ENCODE data around the gene NGFR.

Gene NGFR

GRCh38 chr17:49515196-49515770, 20.2 kb downstream of the NGFR start:
- DNase-seq (ENCODE audit: low read depth, low spot score): peak; percentile 98

- DNase-seq (ENCODE audit: low read depth, low spot score): peak; percentile 13
Observed at GRCh38 chr17:49516180-49516579, 21.1 kb downstream of the NGFR start.

- DNase-seq (ENCODE audit: low read depth, low spot score): no peak
Observed at GRCh38 chr17:49518346-49519078, 23.4 kb downstream of the NGFR start.

- DNase-seq (ENCODE audit: low read depth, low spot score): no peak
Observed at GRCh38 chr17:49519781-49520180, 24.7 kb downstream of the NGFR start.

- DNase-seq (ENCODE audit: low read depth, low spot score): no peak
Observed at GRCh38 chr17:49520386-49521087, 25.4 kb downstream of the NGFR start.

GRCh38 chr17:49521088-49521450, 26.0 kb downstream of the NGFR start:
- no peak for DNase-seq (ENCODE audit: low read depth, low spot score)

- no peak for DNase-seq (ENCODE audit: low read depth, low spot score)
Observed at GRCh38 chr17:49521471-49522356, 26.6 kb downstream of the NGFR start.

GRCh38 chr17:49522357-49522890, 27.3 kb downstream of the NGFR start:
- no peak for DNase-seq (ENCODE audit: low read depth, low spot score)

- no peak for DNase-seq (ENCODE audit: low read depth, low spot score)
Observed at GRCh38 chr17:49523196-49523595, 28.1 kb downstream of the NGFR start.

- no peak for DNase-seq (ENCODE audit: low read depth, low spot score)
Observed at GRCh38 chr17:49523706-49524472, 28.8 kb downstream of the NGFR start.

GRCh38 chr17:49524473-49525359, 29.6 kb downstream of the NGFR start:
- no peak for DNase-seq (ENCODE audit: low read depth, low spot score)

GRCh38 chr17:49525831-49526741, 31.0 kb downstream of the NGFR start:
- DNase-seq (ENCODE audit: low read depth, low spot score): no peak

GRCh38 chr17:49527927-49528651, 33.0 kb downstream of the NGFR start:
- DNase-seq (ENCODE audit: low read depth, low spot score): no peak

- DNase-seq (ENCODE audit: low read depth, low spot score): no peak
Observed at GRCh38 chr17:49528966-49529365, 33.9 kb downstream of the NGFR start.

- no peak for DNase-seq (ENCODE audit: low read depth, low spot score)
Observed at GRCh38 chr17:49530118-49530517, 35.0 kb downstream of the NGFR start.

- no peak for DNase-seq (ENCODE audit: low read depth, low spot score)
Observed at GRCh38 chr17:49543860-49544259, 48.8 kb downstream of the NGFR start.

- no peak for DNase-seq (ENCODE audit: low read depth, low spot score)
Observed at GRCh38 chr17:49545007-49545660, 50.0 kb downstream of the NGFR start.
